NAMALWA (cell line): Measurements from ENCODE around the gene PLXNA4.
A peak's percentile ranks its signal among the peaks of the same experiment; 100 is the strongest.
"Not testable (repeated sequence)": the region's sequence is repeated elsewhere in the genome, so short reads cannot be mapped to it uniquely, and the experiment has no call there.

Source experiments
- DNase-seq: peaks from one replicate; pipeline ENCODE4 v3.0.0-alpha.2; 2015; ENCODE audit warnings: low spot score

Gene PLXNA4

GRCh38 chr7:132169730-132170129, 406.5 kb downstream of the PLXNA4 start:
- DNase-seq: no peak

GRCh38 chr7:132168239-132168638, 408.0 kb downstream of the PLXNA4 start:
- no peak for DNase-seq

- not testable (repeated sequence) for DNase-seq
These were observed 410.6 kb downstream of the PLXNA4 start for GRCh38 chr7:132165695-132166094.

GRCh38 chr7:132164558-132165125, 411.6 kb downstream of the PLXNA4 start:
- no peak for DNase-seq

- no peak for DNase-seq
These were observed 413.6 kb downstream of the PLXNA4 start for GRCh38 chr7:132162556-132163144.

GRCh38 chr7:132161976-132162375, 414.3 kb downstream of the PLXNA4 start:
- DNase-seq: no peak

- no peak for DNase-seq
These were observed 414.7 kb downstream of the PLXNA4 start for GRCh38 chr7:132161533-132161915.

- no peak for DNase-seq
These were observed 415.4 kb downstream of the PLXNA4 start for GRCh38 chr7:132160611-132161532.

- no peak for DNase-seq
These were observed 417.4 kb downstream of the PLXNA4 start for GRCh38 chr7:132158841-132159240.

- DNase-seq: no peak
These were observed 418.1 kb downstream of the PLXNA4 start for GRCh38 chr7:132158166-132158565.

GRCh38 chr7:132155715-132156114, 420.6 kb downstream of the PLXNA4 start:
- DNase-seq: no peak

GRCh38 chr7:132154695-132155471, 421.4 kb downstream of the PLXNA4 start:
- no peak for DNase-seq

- DNase-seq: peak; percentile 8
These were observed 422.0 kb downstream of the PLXNA4 start for GRCh38 chr7:132154248-132154647.

- no peak for DNase-seq
These were observed 424.0 kb downstream of the PLXNA4 start for GRCh38 chr7:132152131-132152889.

- no peak for DNase-seq
These were observed 425.6 kb downstream of the PLXNA4 start for GRCh38 chr7:132150711-132151110.

- DNase-seq: no peak
These were observed 426.6 kb downstream of the PLXNA4 start for GRCh38 chr7:132149436-132150304.

GRCh38 chr7:132148876-132149275, 427.4 kb downstream of the PLXNA4 start:
- DNase-seq: no peak

- DNase-seq: no peak
These were observed 430.8 kb downstream of the PLXNA4 start for GRCh38 chr7:132145466-132145865.

GRCh38 chr7:132145063-132145462, 431.2 kb downstream of the PLXNA4 start:
- DNase-seq: no peak

- no peak for DNase-seq
These were observed 434.3 kb downstream of the PLXNA4 start for GRCh38 chr7:132142006-132142405.

GRCh38 chr7:132141109-132141508, 435.2 kb downstream of the PLXNA4 start:
- no peak for DNase-seq
